ENCODE measurements around the gene PPP6R2.

The PPP6R2 gene

GRCh38 chr22:50485221-50486131 lies 142.3 kb downstream of the PPP6R2 start:
- no peak for DNase-seq (ENCODE audit: low read depth)

GRCh38 chr22:50486561-50487289 lies 143.6 kb downstream of the PPP6R2 start, which contains the start of gene MIOX:
Gene MIOX (plus strand): TSS chr22:50486859. CDS start chr22:50486898, 39 bp downstream.
- DNase-seq (ENCODE audit: low read depth): no peak

- DNase-seq (ENCODE audit: low read depth): no peak
Observed at GRCh38 chr22:50487290-50488005, 144.3 kb downstream of the PPP6R2 start.

- DNase-seq (ENCODE audit: low read depth): no peak
Observed at GRCh38 chr22:50488006-50488677, 145.0 kb downstream of the PPP6R2 start.

GRCh38 chr22:50488886-50489285 lies 145.8 kb downstream of the PPP6R2 start:
- no peak for DNase-seq (ENCODE audit: low read depth)

GRCh38 chr22:50489363-50490243 lies 146.5 kb downstream of the PPP6R2 start:
- DNase-seq (ENCODE audit: low read depth): no peak

GRCh38 chr22:50490531-50491308 lies 147.6 kb downstream of the PPP6R2 start:
- no peak for DNase-seq (ENCODE audit: low read depth)
